ENCODE results near the gene PHLDA3. TPM values are rescaled to one million over a fixed set of nuclear protein-coding genes. Genes with fewer than 3 reads are reported as not detected.
A peak's percentile ranks its signal among the peaks of the same experiment; 100 is the strongest.

Gene PHLDA3
- total and polyA plus RNA-seq, 4 donors = 0.36 to 2.2 (median 1.0) TPM

GRCh38 chr1:201447903-201448871, 20.8 kb downstream of the PHLDA3 start:
- H3K27ac ChIP-seq (ENCODE audit: low read depth in 1 of 2, low read length in 2 of 2) = no peak overlapping the region

GRCh38 chr1:201445310-201445709, 23.7 kb downstream of the PHLDA3 start:
- no peak overlapping the region for H3K27ac ChIP-seq (ENCODE audit: low read depth in 1 of 2, low read length in 2 of 2)
- no peak for TF ChIP-seq RXRA (IDR thresholded peaks at IDR 0.05)
- no peak for TF ChIP-seq RAD21 (IDR thresholded peaks at IDR 0.05)
- TF ChIP-seq CTCF (IDR thresholded peaks at IDR 0.05; ENCODE audit: low read depth, low read length, missing input control) = no peak
- no peak for TF ChIP-seq TAF1 (conservative IDR thresholded peaks at IDR 0.05)
- no peak for TF ChIP-seq HNF4G (IDR thresholded peaks at IDR 0.05)
- no peak for TF ChIP-seq FOXA2 (IDR thresholded peaks at IDR 0.05)
- TF ChIP-seq SP1 (IDR thresholded peaks at IDR 0.05) = no peak
- TF ChIP-seq ZBTB33 (IDR thresholded peaks at IDR 0.05) = no peak
- H3K9ac ChIP-seq (ENCODE audit: low read depth in 1 of 2, low read length in 2 of 2) = no peak overlapping the region
- no peak for DNase-seq (ENCODE audit: low spot score)
- no peaks in the 10 kb centered on the region for H3K9me3 ChIP-seq (ENCODE audit: control insufficient read depth in 4 of 4, low read length in 3 of 4)
- H3K4me3 ChIP-seq (ENCODE audit: low read depth in 1 of 3, low read length in 3 of 3) = no peak overlapping the region
- no peaks in the 10 kb centered on the region for H3K27me3 ChIP-seq (ENCODE audit: control insufficient read depth in 4 of 4, insufficient read depth in 4 of 4, low read length in 3 of 4)
- H3K36me3 ChIP-seq (ENCODE audit: control insufficient read depth in 4 of 4, insufficient read depth in 3 of 4, low read depth in 1 of 4, low read length in 3 of 4) = no peaks in the 10 kb centered on the region
- H3K4me1 ChIP-seq (ENCODE audit: control insufficient read depth in 4 of 4, insufficient read depth in 4 of 4, low read length in 3 of 4) = no peaks in the 10 kb centered on the region
- 90% methylated on average over 6 of the region's 6 CpGs for WGBS

More at GRCh38 chr1:201447903-201448871, 20.8 kb downstream of the PHLDA3 start:
- Histone ChIP-seq H3K36me3 (ENCODE audit: control insufficient read depth in 4 of 4, insufficient read depth in 3 of 4, low read depth in 1 of 4, low read length in 3 of 4) (no peaks in the 10 kb centered on the region), H3K4me1 (ENCODE audit: control insufficient read depth in 4 of 4, insufficient read depth in 4 of 4, low read length in 3 of 4) (no peaks in the 10 kb centered on the region), H3K4me3 (ENCODE audit: low read depth in 1 of 3, low read length in 3 of 3) (no peak overlapping the region), H3K9ac (ENCODE audit: low read depth in 1 of 2, low read length in 2 of 2) (no peak overlapping the region), H3K27me3 (ENCODE audit: control insufficient read depth in 4 of 4, insufficient read depth in 4 of 4, low read length in 3 of 4) (no peaks in the 10 kb centered on the region), H3K9me3 (ENCODE audit: control insufficient read depth in 4 of 4, low read length in 3 of 4) (no peaks in the 10 kb centered on the region)
- no peak for TF ChIP-seq MAX (IDR thresholded peaks at IDR 0.05)
- no peak for TF ChIP-seq YY1 (IDR thresholded peaks at IDR 0.05)
- TF ChIP-seq CTCF (IDR thresholded peaks at IDR 0.05; ENCODE audit: low read depth, low read length, missing input control) = peak; percentile 68
- TF ChIP-seq RAD21 (IDR thresholded peaks at IDR 0.05) = peak; percentile 71 to 84
- no peak for TF ChIP-seq ATF3 (IDR thresholded peaks at IDR 0.05)
- peak; percentile 34 for TF ChIP-seq NR2F2 (IDR thresholded peaks at IDR 0.05)
- DNase-seq (ENCODE audit: low spot score) = peak; percentile 63
- 40% methylated on average over 20 of the region's 20 CpGs for WGBS
